Kasumi-1 (cell line): Measurements from ENCODE around the gene SHISAL1.

Source experiments
- DNase-seq, 2 experiments: peaks; one replicate each; lab custom pipeline; 2025; lab: John Stamatoyannopoulos, UW

SHISAL1 gene

GRCh38 chr22:44342347-44342956 is 29.7 kb upstream of the SHISAL1 start:
- DNase-seq = no peak

- DNase-seq = no peak
Observed at GRCh38 chr22:44341431-44342346, 28.9 kb upstream of the SHISAL1 start.

GRCh38 chr22:44340271-44341239 is 27.8 kb upstream of the SHISAL1 start:
- DNase-seq = no peak

GRCh38 chr22:44338906-44339305 is 26.2 kb upstream of the SHISAL1 start:
- DNase-seq = no peak

GRCh38 chr22:44338177-44338810 is 25.5 kb upstream of the SHISAL1 start:
- no peak for DNase-seq

- peak in 1 of 2 experiments; percentile 4 for DNase-seq
Observed at GRCh38 chr22:44337678-44338004, 24.9 kb upstream of the SHISAL1 start.

GRCh38 chr22:44336962-44337677 is 24.4 kb upstream of the SHISAL1 start:
- no peak for DNase-seq

GRCh38 chr22:44335903-44336803 is 23.4 kb upstream of the SHISAL1 start:
- DNase-seq = no peak

GRCh38 chr22:44335066-44335839 is 22.5 kb upstream of the SHISAL1 start:
- no peak for DNase-seq

- DNase-seq = no peak
Observed at GRCh38 chr22:44333847-44334635, 21.3 kb upstream of the SHISAL1 start.

- DNase-seq = no peak
Observed at GRCh38 chr22:44332946-44333345, 20.2 kb upstream of the SHISAL1 start.

- DNase-seq = no peak
Observed at GRCh38 chr22:44331881-44332714, 19.3 kb upstream of the SHISAL1 start.

- no peak for DNase-seq
Observed at GRCh38 chr22:44330744-44331660, 18.3 kb upstream of the SHISAL1 start.

GRCh38 chr22:44330188-44330743 is 17.5 kb upstream of the SHISAL1 start:
- DNase-seq = no peak

GRCh38 chr22:44329179-44329796 is 16.5 kb upstream of the SHISAL1 start:
- DNase-seq = no peak

GRCh38 chr22:44328762-44329161 is 16.0 kb upstream of the SHISAL1 start:
- DNase-seq = no peak
